Neural crest cell (in vitro differentiated cells): Measurements from ENCODE around the gene PCDH9. TPM values are rescaled to one million over a fixed set of nuclear protein-coding genes. Genes with fewer than 3 reads are reported as not detected.

ENCODE experiments used
- DNase-seq: peaks from one replicate; pipeline ENCODE4 v3.0.0; 2021; ENCODE audit warnings: low read depth, mixed read lengths, low spot score
- H3K27ac Mint-ChIP-seq: one replicate; pipeline ENCODE4 v1.8.0; 2021; ENCODE audit warnings: mild to moderate bottlenecking, mixed read lengths; ENCODE audit not compliant: unreplicated experiment
- H3K27me3 Mint-ChIP-seq: 2 replicates; pipeline ENCODE4 v1.8.0; 2021; ENCODE audit warnings: low read depth, mild to moderate bottlenecking, mixed read lengths
- H3K36me3 Mint-ChIP-seq: 2 replicates; pipeline ENCODE4 v1.8.0; 2021; ENCODE audit warnings: low read depth, mild to moderate bottlenecking, mixed read lengths
- H3K4me1 Mint-ChIP-seq: 2 replicates; pipeline ENCODE4 v1.8.0; 2021; ENCODE audit warnings: mixed read lengths
- H3K4me3 Mint-ChIP-seq: one replicate; pipeline ENCODE4 v1.8.0; 2021; ENCODE audit warnings: mild to moderate bottlenecking, mixed read lengths
- H3K9me3 Mint-ChIP-seq: 2 replicates; pipeline ENCODE4 v1.8.0; 2021; ENCODE audit warnings: mixed read lengths
- CTCF ChIP-seq: fragments of 200-600 bp; sonication (generic); conservative IDR thresholded peaks from 2 replicates; pipeline ENCODE4 v1.5.0; 2021; ENCODE audit warnings: antibody characterized with exemption, mild to moderate bottlenecking
- total RNA-seq: library from RNA; stranded (reverse); gene quantifications from 2 replicates; pipeline ENCODE4 v1.2.1, GENCODE V29; 2021

The PCDH9 gene
- total RNA-seq, 1 donor from 2014 or later = 6.3 TPM

GRCh38 chr13:66995203-66995611 is 234.9 kb downstream of the PCDH9 start:
- Mint-ChIP-seq H3K27ac (no peak overlapping the region), H3K4me1 (peaks cover 24% of the 10 kb centered on the region), H3K4me3 (no peak overlapping the region), H3K36me3 (no peaks in the 10 kb centered on the region), H3K9me3 (peaks cover 10% of the 10 kb centered on the region), H3K27me3 (no peaks in the 10 kb centered on the region)
- DNase-seq = no peak
- no peak for TF ChIP-seq CTCF

- H3K27ac Mint-ChIP-seq = no peak overlapping the region
- H3K36me3 Mint-ChIP-seq = no peaks in the 10 kb centered on the region
- no peak for TF ChIP-seq CTCF
- H3K4me3 Mint-ChIP-seq = no peak overlapping the region
- H3K9me3 Mint-ChIP-seq = peaks cover 10% of the 10 kb centered on the region
- DNase-seq = no peak
- no peaks in the 10 kb centered on the region for H3K27me3 Mint-ChIP-seq
- H3K4me1 Mint-ChIP-seq = peaks cover 24% of the 10 kb centered on the region
Measured at GRCh38 chr13:66994517-66995202, 235.5 kb downstream of the PCDH9 start.

- peak; percentile 69 for DNase-seq
- no peaks in the 10 kb centered on the region for H3K36me3 Mint-ChIP-seq
- H3K4me1 Mint-ChIP-seq = peaks cover 24% of the 10 kb centered on the region
- no peaks in the 10 kb centered on the region for H3K27me3 Mint-ChIP-seq
- H3K9me3 Mint-ChIP-seq = peaks cover 10% of the 10 kb centered on the region
- TF ChIP-seq CTCF = peak; percentile 68
- peak overlapping the region; percentile 78 for H3K27ac Mint-ChIP-seq
- H3K4me3 Mint-ChIP-seq = peak overlapping the region; percentile 13
Measured at GRCh38 chr13:66994097-66994496, 236.0 kb downstream of the PCDH9 start.

GRCh38 chr13:66992719-66993118 is 237.4 kb downstream of the PCDH9 start:
- no peak overlapping the region for H3K4me3 Mint-ChIP-seq
- H3K27ac Mint-ChIP-seq = no peak overlapping the region

GRCh38 chr13:66992183-66992582 is 238.0 kb downstream of the PCDH9 start:
- no peak overlapping the region for H3K27ac Mint-ChIP-seq
- H3K4me1 Mint-ChIP-seq = peaks cover 24% of the 10 kb centered on the region
- TF ChIP-seq CTCF = no peak
- DNase-seq = no peak
- no peak overlapping the region for H3K4me3 Mint-ChIP-seq
- H3K36me3 Mint-ChIP-seq = no peaks in the 10 kb centered on the region
- no peaks in the 10 kb centered on the region for H3K27me3 Mint-ChIP-seq
- no peaks in the 10 kb centered on the region for H3K9me3 Mint-ChIP-seq

More at GRCh38 chr13:66992719-66993118, 237.4 kb downstream of the PCDH9 start:
- peaks cover 24% of the 10 kb centered on the region for H3K4me1 Mint-ChIP-seq
- no peaks in the 10 kb centered on the region for H3K27me3 Mint-ChIP-seq
- H3K36me3 Mint-ChIP-seq = no peaks in the 10 kb centered on the region
- no peaks in the 10 kb centered on the region for H3K9me3 Mint-ChIP-seq
- no peak for TF ChIP-seq CTCF
- no peak for DNase-seq
